T-helper 2 cell (primary cell): Measurements from ENCODE around the gene SHROOM2.
"Not testable (repeated sequence)": the region's sequence is repeated elsewhere in the genome, so short reads cannot be mapped to it uniquely, and the experiment has no call there.

Experiments
- DNase-seq, 5 experiments: peaks; one replicate each; pipeline versions ENCODE4 v3.0.0 to v3.0.0-alpha.2; 2012 to 2022

SHROOM2 gene

DNA sequence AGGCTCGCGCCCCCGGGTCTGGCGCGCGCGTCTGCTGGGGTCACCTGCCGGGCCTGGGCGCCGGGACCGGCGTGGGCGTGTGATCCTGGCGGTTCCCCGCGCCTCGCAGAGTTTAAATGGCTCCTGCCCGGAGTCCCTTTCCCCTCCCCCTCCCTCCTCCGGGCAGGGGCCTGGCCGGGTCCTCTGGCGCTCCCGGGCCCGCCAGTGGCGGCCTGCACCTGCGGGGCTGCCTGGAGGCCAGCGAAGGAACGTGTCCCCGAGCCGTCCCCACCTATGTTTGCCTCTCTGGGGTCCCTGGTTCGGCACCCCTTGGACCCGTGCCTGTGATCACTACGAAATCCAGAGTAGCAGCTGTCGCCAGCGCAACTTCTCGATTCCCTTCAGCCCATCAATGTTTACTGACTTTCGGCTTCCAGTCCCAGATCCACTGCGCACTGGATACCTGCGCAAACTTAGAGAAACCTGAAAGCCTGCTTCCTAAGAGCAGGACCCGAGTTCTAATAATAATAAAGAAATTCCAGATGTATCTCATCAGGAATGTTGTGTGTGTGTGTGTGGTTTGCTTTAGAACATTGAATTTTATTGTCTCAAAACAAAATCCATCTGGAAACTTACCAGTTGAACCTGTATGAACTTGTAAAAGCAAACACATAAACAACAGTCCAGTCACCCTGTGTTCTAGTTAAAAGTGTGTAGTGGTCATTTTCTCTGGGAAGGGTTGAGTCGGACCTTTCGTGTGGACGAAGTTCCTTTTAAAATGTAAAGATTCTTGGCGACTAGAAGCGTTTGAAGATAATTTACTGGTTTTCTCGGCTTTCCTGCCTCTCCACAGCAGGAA, 788 bp downstream of the SHROOM2 start:
- DNase-seq, result no peak

GRCh38 chrX:9788911-9789310, 2.7 kb downstream of the SHROOM2 start:
- no peak for DNase-seq

GRCh38 chrX:9789555-9789954, 3.3 kb downstream of the SHROOM2 start:
- DNase-seq, result no peak

GRCh38 chrX:9790866-9791265, 4.6 kb downstream of the SHROOM2 start:
- DNase-seq, result no peak

DNA sequence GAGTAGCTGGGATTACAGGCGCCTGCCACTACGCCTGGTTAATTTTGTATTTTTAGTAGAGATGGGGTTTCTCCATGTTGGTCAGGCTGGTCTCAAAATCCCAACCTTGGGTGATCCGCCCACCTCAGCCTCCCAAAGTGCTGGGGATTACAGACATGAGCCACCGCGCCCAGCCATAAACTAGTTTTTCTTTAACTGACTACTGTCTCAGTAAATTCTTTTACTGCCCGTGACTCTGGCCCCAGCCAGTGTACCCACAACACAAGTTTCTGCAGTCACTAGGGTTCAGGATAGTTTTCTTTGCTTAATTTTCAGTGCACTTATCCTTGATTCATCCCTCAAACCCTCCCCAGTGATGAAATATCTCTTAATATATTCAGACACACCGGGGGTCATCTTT, 8.3 kb downstream of the SHROOM2 start:
- no peak for DNase-seq

DNA sequence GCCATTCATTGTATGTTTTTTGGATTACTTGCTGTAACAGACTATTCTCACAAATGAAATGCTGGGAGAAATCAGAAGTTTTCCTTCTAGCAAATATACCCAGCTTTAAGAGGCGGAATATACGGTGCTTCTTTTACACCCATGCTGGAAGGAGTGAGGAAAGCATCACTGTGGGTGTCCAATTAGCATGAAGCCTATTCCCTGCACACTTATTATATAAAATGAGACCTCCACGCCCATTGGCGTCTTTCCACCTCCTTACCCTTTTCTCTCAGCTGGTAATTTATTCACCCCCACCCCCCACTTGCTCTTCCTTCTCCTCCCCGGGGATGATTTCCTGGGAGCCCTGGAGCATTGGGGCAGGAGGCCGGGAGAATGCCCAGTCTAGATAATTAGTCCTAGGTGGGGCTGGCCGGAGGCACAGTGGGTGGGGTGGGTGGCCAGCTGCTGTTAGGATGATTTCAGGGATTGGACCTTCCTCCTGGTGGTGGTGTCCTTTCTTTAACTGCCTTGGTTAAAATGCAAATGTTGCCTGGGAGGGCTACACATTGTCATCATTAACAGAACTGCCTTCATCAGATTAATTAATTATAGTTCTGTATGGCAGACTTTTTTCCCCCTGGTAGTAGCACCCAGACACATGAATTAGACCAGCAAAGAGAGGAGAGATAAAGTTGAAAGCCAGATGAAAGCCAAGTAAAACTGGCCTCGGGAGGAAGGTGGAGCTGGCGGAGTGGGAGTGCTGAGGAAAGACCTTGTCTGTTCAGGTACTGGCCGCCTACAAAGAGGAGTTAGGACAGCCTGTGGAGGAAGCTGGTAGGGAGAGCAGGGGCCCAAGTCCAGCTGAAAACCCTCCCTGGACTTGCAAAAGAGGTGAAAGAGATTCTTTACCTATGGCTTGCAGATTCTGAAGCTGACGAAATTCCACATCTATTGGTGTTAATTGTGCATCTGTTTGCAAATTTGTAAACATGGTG, 11.4 kb downstream of the SHROOM2 start:
- no peak for DNase-seq

DNA sequence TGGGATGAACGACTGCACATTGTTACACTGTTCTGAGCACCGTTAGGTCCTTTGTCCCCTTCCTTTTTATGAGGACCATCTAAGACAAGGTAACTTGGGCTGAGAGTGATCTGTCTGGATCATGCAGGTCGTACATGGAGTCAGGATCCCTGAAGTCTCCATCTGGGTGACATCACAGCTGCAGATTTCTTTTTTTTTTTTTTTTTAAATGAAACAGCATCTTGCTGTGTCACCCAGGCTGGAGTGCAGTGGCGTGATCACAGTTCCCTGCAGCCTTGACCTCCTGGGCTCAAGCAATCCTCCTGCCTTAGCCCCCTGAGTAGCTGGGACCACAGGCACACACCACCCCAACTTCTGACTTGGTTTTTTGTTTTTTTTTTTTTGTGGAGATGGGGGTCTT, 16.5 kb downstream of the SHROOM2 start:
- DNase-seq, result no peak

DNA sequence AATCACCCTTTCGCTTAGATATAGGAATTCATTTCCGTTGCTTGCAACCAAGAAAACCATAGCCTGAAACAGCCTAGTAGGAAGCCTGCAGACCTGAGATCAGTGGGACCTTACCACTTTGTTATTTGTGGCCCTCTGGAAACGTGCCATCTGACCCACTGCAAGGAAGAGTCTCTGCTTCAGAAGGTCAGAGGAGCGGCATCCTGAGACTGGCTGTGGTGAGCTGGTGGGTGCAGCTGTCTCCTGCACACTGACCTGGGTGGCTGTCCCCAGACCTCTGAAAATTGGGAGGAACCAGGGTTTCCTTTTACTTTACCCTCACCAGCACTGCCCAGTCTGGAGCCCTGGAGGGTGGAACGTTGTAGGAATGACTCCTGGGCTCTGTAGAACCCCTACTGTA, 18.2 kb downstream of the SHROOM2 start:
- DNase-seq, result no peak

DNA sequence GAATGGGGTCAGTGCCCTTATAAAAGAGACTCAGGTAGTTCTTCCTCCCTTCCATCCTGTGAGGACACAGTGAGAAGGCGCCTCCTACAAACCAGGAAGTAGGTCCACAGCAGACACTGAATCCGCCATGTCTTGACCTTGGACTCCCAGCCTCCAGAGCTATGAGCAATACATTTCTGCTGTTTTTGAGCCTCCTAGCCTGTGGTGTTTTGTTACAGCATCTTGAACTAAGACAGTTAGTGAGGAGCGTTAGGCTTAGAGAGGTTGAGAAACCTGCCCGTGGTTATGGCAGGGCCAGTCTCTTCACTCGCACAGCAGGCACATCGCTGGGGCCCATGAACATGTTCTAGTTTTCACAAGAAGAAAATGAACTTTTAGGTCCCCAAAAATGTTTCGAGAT, 19.7 kb downstream of the SHROOM2 start:
- no peak for DNase-seq

GRCh38 chrX:9807355-9808182, 21.3 kb downstream of the SHROOM2 start:
- no peak for DNase-seq

GRCh38 chrX:9809876-9810275, 23.6 kb downstream of the SHROOM2 start:
- not testable (repeated sequence) for DNase-seq

- not testable (repeated sequence) for DNase-seq
Observed at GRCh38 chrX:9811086-9811485, 24.9 kb downstream of the SHROOM2 start.

DNA sequence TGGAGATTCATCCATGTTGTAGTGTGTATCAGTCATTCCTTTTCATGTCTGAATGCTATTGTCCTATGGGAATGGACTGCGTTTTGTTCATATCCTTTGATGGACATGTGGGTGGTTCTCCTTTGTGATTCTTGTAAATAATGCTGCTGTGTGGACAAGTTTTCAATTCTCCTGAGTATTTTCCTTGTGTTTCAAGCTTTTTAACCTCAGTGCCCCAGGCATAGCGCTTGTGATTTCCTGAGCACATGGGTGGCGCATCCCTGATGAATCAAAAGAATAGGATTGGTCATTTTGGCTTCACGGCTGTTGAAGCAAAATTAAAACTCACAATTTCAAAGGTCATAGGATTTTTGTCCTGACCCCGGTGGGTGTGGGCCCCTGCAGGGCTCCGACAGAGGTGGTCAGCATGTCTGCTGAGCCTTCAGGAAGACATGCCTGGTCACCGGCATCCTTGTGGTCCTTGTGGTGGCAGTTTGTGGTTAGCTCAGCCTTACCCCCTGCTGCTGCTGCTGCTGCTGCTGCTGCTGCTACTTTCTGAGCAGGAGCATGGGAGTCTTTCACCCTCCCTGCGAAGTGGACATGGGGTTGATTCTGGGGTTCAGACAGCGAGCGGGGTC, 30.0 kb downstream of the SHROOM2 start:
- peak in 1 of 5 experiments; percentile 4 for DNase-seq

- DNase-seq, result no peak
Observed at GRCh38 chrX:9821572-9821971, 35.3 kb downstream of the SHROOM2 start.

DNA sequence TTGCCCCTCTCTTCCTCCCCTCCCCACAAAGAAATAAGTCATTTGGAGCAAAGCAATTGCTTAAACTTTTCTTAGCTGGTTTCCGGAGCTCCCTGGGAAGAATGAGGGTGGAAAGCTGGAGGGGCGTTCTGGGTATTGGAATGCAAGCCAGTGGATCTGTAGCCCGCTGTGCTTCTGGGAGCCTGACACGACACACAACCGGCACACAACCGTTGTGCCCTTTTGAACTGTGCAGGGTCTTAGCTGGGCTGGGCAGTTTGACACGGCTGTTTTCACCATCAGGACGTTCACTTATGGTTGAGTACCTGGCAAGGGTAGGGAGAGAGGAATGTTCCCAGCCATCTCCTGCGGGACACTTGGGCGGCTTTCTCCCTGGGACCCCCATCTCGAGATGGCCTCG, 38.3 kb downstream of the SHROOM2 start:
- no peak for DNase-seq

DNA sequence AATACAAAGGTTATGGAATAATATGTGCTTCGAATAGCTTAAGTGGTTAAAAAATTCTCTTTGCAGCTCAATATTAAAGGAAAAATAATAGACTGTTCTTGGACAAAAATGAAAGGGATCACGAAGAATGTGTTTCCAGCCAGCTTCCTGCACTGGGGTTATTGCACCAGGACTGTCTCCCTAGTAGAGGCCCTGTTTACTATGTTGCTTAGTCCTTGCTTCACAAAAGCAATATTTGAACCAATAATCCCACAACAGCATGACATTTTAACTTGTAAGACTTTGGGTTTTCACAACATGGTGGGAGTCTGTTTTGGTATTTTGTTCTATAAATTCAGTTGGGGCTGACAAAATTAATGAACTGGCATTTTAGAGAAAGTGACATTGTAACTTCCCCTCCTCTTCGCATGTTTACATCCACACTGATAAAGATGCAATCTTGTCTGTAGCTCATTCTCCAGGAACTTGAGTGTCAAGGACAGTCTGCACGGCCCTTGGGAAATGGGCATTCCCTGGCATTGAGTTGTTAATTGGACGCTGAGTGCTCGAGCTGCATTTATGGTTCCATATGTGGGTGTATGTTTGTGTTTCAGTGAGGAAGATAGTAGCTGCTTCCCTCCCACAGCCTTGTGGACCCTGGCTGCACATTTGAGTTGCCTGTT, 39.0 kb downstream of the SHROOM2 start:
- no peak for DNase-seq

GRCh38 chrX:9825966-9826365, 39.7 kb downstream of the SHROOM2 start:
- no peak for DNase-seq

- peak in 1 of 5 experiments; percentile 76 for DNase-seq
Observed at GRCh38 chrX:9829308-9830267, 43.4 kb downstream of the SHROOM2 start.

GRCh38 chrX:9832811-9833210, 46.6 kb downstream of the SHROOM2 start:
- no peak for DNase-seq

DNA sequence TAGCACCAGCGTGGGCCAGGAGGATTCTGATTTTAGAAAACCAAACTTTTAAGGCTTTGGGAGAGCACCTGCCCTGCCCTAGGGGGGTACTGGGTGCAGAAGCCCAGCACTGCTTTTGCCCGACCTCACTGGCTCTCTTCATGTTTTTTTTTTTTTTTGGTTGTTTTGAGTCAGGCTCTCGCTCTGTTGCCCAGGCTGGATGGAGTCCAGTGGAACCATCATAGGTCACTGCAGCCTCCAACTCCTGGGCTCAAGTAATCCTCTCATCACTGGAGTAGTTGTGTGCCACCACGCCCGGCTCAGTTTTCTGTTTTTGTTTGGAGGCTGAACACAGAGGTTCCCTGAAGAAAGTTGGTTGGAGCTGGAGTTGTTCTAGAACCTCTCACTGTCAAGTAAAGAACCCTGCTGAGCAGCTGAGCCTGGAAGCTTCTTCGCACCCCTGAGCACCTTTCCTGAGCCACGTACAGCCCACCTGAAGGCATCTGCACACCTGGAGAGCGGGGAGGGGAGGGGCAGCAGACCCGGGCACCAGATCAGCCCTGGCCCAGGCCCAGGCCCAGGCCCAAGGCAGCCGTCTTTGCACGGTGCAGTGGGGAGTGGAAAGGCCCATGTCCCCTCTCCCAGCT, 49.5 kb downstream of the SHROOM2 start:
- no peak for DNase-seq
